Nephron (organoid): Measurements from ENCODE around the gene GDPD5.

Experiments
- H3K27ac Mint-ChIP-seq, 3 experiments: 2 replicates each; pipeline ENCODE4 v1.8.0; 2020; ENCODE audit warnings: mixed read lengths in 3 of 3, mild to moderate bottlenecking in 2 of 3, moderate library complexity in 1 of 3
- H3K27me3 Mint-ChIP-seq: 2 replicates; pipeline ENCODE4 v1.8.0; 2021; ENCODE audit warnings: low read depth, mild to moderate bottlenecking, moderate library complexity, mixed read lengths
- H3K36me3 Mint-ChIP-seq: 2 replicates; pipeline ENCODE4 v1.8.0; 2020; ENCODE audit warnings: low read depth, mixed read lengths
- H3K4me1 Mint-ChIP-seq: 2 replicates; pipeline ENCODE4 v1.8.0; 2020; ENCODE audit warnings: mixed read lengths
- H3K4me3 Mint-ChIP-seq, 3 experiments: 2 replicates each; pipeline ENCODE4 v1.8.0; 2020; ENCODE audit warnings: mild to moderate bottlenecking in 3 of 3, mixed read lengths in 3 of 3, moderate library complexity in 2 of 3
- H3K9me3 Mint-ChIP-seq: 2 replicates; pipeline ENCODE4 v1.8.0; 2020; ENCODE audit warnings: mixed read lengths
- CTCF ChIP-seq, 3 experiments: fragments of 200-600 bp; sonication (generic); IDR thresholded peaks; one replicate each; pipeline ENCODE4 v1.5.0; 2021; ENCODE audit warnings: antibody characterized with exemption in 3 of 3; ENCODE audit not compliant: unreplicated experiment in 3 of 3

GDPD5 gene

GRCh38 chr11:75447415-75447814 is 78.3 kb downstream of the GDPD5 start:
- peaks cover 48% of the 10 kb centered on the region for H3K27me3 Mint-ChIP-seq
- no peak overlapping the region for H3K27ac Mint-ChIP-seq
- no peak for TF ChIP-seq CTCF (IDR thresholded peaks at IDR 0.05; ENCODE audit: unreplicated experiment in 3 of 3)
- peaks cover 4% of the 10 kb centered on the region for H3K4me1 Mint-ChIP-seq
- no peak overlapping the region for H3K4me3 Mint-ChIP-seq
- H3K9me3 Mint-ChIP-seq, result no peaks in the 10 kb centered on the region
- H3K36me3 Mint-ChIP-seq, result no peaks in the 10 kb centered on the region

GRCh38 chr11:75445315-75445953 is 80.3 kb downstream of the GDPD5 start:
- no peaks in the 10 kb centered on the region for H3K9me3 Mint-ChIP-seq
- no peaks in the 10 kb centered on the region for H3K36me3 Mint-ChIP-seq
- H3K4me3 Mint-ChIP-seq, result no peak overlapping the region
- peaks cover 35% of the 10 kb centered on the region for H3K27me3 Mint-ChIP-seq
- peak overlapping the region in 1 of 3 experiments; percentile 17 for H3K27ac Mint-ChIP-seq
- peak; percentile 94 to 98 (median 96) for TF ChIP-seq CTCF (IDR thresholded peaks at IDR 0.05; ENCODE audit: unreplicated experiment in 3 of 3)
- H3K4me1 Mint-ChIP-seq, result peaks cover 9% of the 10 kb centered on the region

GRCh38 chr11:75443043-75443442 is 82.7 kb downstream of the GDPD5 start:
- Mint-ChIP-seq H3K9me3 (no peaks in the 10 kb centered on the region), H3K36me3 (no peaks in the 10 kb centered on the region), H3K27ac (peak overlapping the region in 1 of 3 experiments; percentile 67), H3K4me1 (peaks cover 9% of the 10 kb centered on the region), H3K27me3 (peaks cover 29% of the 10 kb centered on the region), H3K4me3 (no peak overlapping the region)
- TF ChIP-seq CTCF (IDR thresholded peaks at IDR 0.05; ENCODE audit: unreplicated experiment in 3 of 3), result no peak

GRCh38 chr11:75442161-75442885 is 83.4 kb downstream of the GDPD5 start:
- Mint-ChIP-seq H3K9me3 (no peaks in the 10 kb centered on the region), H3K36me3 (no peaks in the 10 kb centered on the region), H3K4me3 (no peak overlapping the region), H3K27me3 (peaks cover 29% of the 10 kb centered on the region), H3K4me1 (peaks cover 9% of the 10 kb centered on the region), H3K27ac (peak overlapping the region in 1 of 3 experiments; percentile 67)
- no peak for TF ChIP-seq CTCF (IDR thresholded peaks at IDR 0.05; ENCODE audit: unreplicated experiment in 3 of 3)

GRCh38 chr11:75441804-75442132 is 84.0 kb downstream of the GDPD5 start:
- H3K9me3 Mint-ChIP-seq, result no peaks in the 10 kb centered on the region
- no peak overlapping the region for H3K27ac Mint-ChIP-seq
- peaks cover 9% of the 10 kb centered on the region for H3K4me1 Mint-ChIP-seq
- no peak for TF ChIP-seq CTCF (IDR thresholded peaks at IDR 0.05; ENCODE audit: unreplicated experiment in 3 of 3)
- H3K36me3 Mint-ChIP-seq, result no peaks in the 10 kb centered on the region
- no peak overlapping the region for H3K4me3 Mint-ChIP-seq
- peaks cover 32% of the 10 kb centered on the region for H3K27me3 Mint-ChIP-seq
